Stimulated activated CD8-positive, alpha-beta memory T cell treated with anti-CD3 and anti-CD28 coated beads, Interleukin-12 subunit alpha, Interleukin-12 subunit beta, amount 100 ng/mL, for 1 hour (primary cell): ENCODE measurements around the gene PLXDC2.
"Not testable (repeated sequence)": the region's sequence is repeated elsewhere in the genome, so short reads cannot be mapped to it uniquely, and the experiment has no call there.

Experiments
- DNase-seq: peaks from one replicate; pipeline ENCODE4 v3.0.0-alpha.2; 2020; ENCODE audit warnings: low read depth

Gene PLXDC2

DNA sequence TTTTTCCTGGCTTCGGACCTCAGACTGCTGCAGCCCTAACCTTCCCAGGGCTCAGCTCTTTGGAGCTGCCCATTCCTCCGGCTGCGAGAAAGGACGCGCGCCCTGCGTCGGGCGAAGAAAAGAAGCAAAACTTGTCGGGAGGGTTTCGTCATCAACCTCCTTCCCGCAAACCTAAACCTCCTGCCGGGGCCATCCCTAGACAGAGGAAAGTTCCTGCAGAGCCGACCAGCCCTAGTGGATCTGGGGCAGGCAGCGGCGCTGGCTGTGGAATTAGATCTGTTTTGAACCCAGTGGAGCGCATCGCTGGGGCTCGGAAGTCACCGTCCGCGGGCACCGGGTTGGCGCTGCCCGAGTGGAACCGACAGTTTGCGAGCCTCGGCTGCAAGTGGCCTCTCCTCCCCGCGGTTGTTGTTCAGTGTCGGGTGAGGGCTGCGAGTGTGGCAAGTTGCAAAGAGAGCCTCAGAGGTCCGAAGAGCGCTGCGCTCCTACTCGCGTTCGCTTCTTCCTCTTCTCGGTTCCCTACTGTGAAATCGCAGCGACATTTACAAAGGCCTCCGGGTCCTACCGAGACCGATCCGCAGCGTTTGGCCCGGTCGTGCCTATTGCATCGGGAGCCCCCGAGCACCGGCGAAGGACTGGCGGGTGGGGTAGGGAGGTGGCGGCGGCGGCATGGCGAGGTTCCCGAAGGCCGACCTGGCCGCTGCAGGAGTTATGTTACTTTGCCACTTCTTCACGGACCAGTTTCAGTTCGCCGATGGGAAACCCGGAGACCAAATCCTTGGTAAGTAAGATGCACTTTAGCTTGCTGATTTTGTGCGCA, at the start of gene PLXDC2:
Gene PLXDC2 (plus strand): TSS at position 22 of the 820 bp plus-strand sequence.
- no peak for DNase-seq

DNA sequence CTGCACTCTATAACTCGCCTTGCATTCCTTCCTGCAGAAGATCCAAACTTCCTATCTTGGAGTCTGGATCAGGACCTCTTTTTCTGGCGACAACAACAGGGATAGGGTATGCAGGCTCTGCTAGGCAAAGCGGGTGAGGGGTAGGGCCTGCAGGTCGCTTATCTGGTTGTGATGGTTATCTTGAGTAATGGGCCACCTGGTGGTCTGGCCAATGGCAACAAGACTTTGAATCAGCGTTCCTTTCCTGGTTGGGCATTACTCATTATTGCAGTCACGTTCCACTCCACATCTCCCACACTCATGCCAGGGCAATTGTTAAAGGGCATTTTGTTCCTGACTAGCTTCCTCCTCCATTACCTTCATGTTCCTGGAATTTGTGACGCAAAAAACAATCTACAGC, 48.4 kb upstream of the PLXDC2 start:
- DNase-seq, result no peak

DNA sequence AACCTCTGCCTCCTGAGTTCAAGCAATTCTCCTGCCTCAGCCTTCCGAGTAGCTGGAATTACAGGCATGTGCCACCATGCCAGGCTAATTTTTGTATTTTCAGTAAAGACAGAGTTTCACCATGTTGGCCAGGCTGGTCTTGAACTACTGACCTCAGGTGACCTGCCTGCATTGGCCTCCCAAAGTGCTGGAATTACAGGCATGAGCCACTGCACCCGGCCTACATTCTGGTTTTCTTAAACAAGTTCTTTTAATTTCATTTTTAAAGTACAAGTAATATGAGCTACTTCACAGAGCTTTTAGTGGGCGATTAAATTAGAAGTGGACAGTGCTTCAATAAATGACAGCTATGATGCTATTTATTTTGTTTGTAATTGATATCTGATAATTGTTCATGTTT, 46.4 kb upstream of the PLXDC2 start:
- DNase-seq, result not testable (repeated sequence)

DNA sequence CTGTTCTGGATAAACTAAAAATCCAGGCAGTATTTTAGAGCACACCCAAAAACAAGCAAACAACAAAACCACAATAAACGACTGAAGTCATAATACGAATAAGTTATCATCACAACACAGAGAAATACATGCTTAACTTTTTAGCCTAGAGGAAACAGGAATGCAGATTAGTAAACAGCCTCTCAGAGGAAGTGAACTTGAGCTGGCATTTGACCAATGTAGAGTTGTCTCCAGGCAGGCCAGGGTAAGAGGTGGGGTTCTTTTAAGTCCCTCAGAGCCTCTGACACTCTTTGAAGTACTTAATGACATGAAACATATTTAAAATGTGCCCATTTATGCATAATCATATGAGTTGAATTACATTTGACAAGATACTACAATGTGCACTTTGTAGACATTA, 43.3 kb upstream of the PLXDC2 start:
- DNase-seq, result no peak

DNA sequence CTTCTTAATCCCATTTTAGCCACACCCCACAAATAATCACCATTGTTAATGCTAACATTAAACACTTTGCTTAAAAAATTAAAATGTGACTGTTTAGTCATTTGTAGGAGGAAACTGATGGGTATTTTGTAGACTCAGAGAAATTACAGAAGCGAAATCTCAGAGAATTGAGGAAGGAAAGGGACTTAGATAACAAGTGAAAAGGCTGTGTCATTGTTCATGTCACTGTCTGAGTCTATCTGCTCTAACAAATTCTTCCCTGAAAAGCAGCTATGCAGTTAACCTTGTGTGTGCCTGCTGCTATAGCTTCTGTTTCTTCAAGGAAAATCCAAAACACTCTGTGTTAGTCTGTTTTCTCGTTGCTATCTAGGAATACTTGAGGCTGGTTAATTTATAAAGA, 40.9 kb upstream of the PLXDC2 start:
- DNase-seq, result no peak

DNA sequence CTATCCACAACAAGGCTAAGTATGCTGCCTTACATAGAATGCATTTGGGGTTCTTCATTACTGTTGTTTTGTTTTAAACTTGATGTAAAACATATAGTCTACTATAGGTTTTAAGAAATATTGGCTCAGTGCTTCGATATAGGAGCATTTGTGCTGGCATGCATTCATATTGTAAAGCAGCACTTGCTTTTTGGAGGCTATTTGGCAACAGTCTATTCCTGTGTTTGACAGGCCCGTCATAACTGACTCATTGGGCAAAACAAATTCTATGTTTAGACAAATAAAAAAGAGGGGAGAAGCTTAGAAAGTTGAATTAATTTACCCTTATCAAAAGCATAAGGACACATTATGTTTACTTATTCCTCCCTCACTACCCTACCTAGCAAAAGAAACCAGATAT, 38.4 kb upstream of the PLXDC2 start:
- DNase-seq, result no peak

DNA sequence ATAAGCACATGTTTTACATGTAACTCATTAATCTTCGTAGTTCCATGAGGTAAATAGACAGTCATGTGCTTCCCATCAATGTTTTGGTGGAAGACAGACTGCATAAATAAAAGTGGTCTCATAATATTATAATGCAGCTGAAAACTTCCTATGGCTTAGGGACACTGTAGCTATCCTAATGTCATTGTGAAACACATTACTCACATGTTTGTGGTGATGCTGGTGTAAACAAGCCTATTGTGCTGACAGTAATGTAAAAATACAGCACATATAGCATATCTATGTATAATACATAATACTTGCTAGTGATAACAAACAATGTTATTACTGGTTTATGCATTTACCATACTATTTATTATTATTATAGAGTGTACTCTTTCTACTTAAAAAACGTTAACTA, 37.2 kb upstream of the PLXDC2 start:
- DNase-seq, result no peak

DNA sequence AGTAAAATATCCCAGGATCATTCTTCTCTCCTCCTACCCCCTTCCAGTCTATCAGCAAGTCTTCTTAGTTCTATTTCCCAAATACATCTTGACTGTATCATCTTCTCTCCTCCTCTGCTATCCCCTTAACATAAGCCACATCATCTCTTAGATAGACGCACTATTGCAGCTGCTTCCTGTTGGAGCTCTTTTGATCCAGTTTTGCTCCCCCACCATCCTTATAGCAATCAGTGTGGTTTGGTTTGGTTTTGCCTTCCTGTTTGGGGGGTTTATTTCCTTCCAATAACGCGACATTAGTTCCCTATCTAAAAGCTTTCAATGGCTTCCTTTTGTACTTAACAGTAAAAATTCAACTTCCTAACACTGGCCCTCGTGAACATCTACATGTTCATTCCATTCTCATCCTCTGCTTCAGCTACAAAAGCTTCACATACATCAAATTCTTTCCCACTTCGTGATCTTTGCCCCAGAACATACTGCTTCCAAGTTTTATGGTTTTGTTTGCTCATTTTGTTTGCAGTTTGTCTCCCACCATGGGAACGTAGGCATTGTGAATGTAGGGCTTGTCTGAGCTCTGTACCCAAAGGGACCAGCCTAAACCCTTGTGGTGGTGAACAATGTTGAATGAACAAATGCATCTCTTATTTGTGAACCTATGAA, 33.7 kb upstream of the PLXDC2 start:
- no peak for DNase-seq

DNA sequence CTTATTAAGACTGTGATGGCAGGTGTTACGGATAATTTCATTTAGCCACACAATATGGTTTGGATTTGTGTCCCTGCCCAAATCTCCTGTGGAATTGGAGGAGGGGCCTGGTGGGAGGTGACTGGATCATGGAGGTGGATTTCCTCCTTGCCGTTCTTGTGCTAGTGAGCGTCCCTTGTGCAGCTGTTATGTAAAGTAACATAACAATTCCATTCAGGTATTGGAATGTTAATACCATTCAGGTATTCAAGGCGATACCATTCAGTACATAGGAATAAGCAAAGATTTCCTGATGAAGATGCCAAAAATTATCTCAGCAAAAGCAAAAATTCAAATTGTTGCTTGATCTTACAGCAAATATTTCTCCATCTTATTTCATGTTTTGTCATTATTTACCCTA, 32.5 kb upstream of the PLXDC2 start:
- DNase-seq, result no peak

DNA sequence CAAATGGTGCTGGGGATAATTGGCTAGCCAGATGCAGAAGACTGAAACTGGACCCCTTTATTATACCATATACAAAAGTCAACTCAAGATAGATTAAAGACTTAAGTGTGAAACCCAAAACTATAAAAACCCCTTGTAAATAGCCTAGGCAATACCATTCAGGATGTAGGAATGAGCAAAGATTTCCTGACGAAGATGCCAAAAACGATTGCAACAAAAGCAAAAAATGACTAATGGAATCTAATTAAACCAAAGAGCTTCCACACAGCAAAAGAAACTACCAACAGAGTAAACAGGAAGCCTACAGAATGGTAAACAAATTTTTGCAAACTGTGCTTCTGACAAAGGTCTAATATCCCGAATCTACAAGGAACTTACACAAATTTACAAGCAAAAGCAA, 30.9 kb upstream of the PLXDC2 start:
- no peak for DNase-seq

DNA sequence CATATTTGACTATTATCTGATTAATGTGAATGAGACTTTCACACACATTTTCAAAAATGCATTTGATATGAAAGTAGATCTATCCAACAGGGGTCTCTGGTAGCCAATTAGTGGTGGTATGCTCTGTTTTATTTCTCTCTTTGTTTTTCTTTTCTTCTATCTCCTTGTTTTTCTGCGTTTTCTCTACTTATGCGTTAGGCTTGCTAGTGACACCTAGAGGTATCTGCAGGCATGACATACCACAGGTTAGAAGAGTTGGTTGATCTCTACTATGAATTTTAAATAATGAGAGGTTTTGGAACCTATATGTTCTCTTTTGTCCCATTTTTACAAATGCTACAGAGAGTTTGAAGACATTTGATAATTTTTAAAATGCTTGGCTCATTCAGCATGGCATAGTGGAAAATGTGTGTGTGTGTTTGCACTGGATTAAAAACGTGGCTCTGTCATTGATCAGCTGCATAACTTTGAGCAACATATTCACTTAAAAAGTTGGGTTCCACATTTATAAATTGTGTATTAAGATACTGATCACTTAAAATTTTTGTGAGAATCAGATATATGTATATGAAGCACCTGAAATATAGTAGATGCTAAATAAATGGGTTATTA, 28.1 kb upstream of the PLXDC2 start:
- DNase-seq, result no peak

DNA sequence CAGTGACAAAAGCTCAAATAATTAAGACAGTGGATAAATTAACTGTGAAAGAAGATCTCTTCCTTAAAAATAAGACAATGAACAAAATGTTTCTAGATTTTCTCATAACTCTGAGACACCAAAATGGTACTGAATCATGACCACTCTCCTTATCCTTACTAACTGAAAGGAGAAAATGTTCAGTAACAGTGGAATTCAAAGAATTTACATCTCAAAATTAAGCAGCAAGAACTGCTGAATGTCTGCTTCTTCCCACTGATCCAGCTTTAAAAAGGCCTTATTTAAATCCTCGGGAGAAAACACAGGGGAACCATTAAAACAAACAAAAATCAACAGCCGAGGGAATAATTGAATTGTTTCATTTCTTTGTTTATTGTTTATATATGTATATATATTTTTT, 27.3 kb upstream of the PLXDC2 start:
- DNase-seq, result no peak

DNA sequence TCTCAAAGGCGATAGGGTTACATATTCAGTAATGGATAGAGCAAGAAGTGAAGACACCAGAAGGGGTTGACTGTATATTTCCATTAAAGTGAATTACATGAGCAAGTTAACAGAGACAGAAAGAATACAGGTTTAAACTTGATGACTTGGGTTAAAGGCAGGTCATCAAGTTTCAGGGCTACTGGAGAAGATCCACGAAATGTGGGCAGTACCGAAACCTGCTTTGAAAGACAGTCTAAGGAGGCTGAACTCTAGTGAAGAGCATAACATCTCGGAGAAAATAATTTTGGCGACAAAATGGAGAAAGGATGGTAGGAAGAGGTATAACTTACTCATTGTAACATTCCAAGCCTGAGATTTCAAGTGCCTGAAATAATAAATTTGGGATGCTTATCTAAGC, 26.6 kb upstream of the PLXDC2 start:
- no peak for DNase-seq

DNA sequence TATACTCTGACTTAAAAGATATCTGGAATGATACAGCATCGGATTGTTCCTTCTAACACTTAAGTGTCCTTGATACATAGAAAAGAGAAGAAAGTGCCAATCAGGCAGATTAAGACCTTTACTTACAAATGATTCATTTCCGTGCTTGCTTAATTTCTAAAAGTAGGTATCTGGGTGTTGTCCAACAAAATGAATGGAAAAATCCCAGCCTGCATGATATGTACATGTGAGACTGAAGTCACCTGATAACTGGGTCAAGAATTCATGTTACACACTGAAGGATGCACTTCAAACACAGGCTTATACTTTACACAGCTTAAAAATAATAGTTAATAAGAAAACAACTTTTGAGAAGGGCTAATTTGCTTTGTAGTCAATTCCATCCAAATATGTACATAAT, 25.2 kb upstream of the PLXDC2 start:
- DNase-seq, result no peak

DNA sequence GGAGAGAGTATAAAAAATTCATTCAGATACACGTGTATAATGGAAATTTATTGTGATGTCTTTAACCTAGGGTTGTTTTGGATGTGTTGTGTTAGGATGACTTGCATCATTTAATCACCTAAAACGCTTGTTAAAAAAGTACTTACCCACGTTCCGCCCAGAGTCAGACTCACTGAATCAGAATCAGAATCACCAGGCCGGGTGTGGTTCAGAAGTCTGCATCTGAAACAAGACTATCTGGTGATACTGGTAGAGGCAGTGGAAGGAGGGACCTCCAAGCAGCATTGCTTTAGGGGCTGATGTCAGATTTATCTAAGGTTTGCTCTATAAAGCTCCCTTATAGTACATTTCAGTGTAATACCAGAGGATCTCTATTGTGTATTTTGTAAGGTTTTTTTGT, 20.5 kb upstream of the PLXDC2 start:
- DNase-seq, result no peak

DNA sequence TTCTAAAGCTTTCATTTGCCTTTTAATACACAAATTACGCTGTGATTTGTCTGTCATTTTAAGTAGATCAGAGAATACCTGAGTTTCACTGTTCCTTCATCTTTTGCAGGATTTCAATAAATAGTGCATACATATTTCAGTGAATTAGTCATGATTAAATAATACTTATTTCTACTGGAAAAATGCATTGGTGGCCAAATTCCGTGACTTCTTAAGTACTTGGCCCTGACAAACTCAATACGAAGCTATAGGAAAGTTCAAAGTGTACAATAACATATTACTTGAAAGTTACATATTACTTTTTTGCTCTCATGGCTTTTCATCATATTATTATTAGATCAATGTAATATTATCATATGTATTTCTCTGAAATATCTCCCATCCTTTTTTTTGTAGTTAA, 16.1 kb upstream of the PLXDC2 start:
- no peak for DNase-seq

DNA sequence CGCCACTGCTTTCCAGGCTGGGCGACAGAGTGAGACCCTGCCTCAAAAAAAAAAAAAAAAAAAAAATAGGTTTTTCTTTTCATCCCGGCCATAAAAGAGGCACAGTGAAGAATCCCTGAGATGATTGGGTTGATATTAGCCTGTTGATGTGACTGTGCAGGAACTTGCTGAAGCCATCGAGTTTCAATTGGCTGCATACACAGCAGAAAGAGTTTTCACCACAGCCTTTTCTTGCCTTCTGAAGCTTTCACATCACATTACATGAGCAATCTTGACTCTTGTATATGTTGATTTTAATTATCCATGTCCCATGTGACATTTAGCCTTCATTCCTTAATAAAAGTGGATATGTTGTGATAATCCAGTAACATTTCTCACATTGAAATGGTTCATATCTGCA, 14.9 kb upstream of the PLXDC2 start:
- no peak for DNase-seq

DNA sequence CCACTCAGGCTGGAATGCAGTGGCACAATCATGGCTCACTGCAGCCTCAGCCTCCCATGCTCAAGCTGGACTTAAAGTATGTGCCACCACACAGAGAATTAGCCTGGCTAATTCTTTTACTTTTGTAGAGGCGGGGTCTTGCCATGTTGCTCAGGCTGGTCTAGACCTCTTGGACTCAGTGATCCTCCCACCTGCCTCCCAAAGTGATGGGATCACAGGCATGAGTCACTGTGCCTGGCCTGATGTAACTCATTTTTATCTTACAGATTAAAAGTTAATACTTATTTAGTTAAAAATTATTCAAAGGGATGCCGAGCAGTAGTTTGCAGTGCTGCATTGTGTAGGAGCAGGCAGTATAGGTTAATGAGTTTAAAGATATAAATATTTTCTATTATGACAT, 12.6 kb upstream of the PLXDC2 start:
- DNase-seq, result no peak

DNA sequence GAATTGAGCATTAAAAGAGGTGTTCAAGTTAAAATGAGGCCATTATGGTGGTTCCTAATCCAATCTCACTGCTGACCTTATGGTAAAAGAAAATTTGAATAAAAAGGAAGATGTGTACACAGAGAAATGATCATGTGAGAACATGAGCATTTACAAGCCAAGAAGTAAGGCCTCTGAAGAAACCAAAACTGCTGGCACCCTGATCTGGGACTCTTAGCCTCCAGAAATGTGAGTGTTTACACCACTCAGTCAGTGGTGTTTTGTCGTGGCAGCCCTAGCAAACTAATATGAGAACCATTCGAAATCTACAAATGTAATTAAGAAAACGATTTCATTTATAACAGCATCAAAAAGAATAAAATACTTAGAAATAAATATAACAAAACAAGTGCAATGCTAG, 6.8 kb upstream of the PLXDC2 start:
- DNase-seq, result no peak

DNA sequence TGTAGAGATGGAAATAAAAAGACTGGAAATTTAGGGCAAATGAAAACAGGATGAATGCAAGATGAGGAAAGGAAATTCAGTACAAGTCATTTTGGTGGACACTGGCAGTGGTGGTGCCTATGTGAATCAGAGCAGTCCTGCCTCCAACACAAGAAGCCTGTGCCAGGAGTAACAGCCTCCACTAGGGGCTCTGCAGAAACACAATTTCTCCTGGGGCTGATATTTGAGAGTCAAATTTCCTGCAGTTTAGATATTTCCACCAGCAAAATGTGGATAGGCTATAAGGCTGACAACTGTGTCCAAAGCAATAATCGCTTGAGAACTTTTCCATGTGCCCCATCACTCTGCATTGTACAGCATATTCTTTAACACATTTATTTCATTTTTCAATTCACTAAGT, 4.7 kb upstream of the PLXDC2 start:
- DNase-seq, result no peak

DNA sequence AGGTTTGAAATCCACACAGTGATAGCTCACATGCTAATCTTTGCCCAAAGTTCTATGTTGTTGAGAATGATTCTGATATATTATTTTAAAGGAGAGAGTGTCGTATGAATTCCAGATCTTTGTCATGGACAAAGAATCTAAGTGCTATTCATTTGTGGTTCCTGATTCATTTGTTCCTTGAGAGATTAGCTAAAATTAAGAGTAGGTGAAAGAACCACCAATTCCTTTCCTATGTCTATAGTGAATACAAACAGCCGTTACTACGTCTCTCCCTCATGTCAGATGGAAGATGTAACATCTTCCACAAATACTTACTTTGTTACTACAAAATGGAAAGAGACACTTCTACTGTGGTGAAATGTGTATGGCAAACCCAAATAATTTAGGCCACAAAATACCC, 3.3 kb upstream of the PLXDC2 start:
- no peak for DNase-seq

DNA sequence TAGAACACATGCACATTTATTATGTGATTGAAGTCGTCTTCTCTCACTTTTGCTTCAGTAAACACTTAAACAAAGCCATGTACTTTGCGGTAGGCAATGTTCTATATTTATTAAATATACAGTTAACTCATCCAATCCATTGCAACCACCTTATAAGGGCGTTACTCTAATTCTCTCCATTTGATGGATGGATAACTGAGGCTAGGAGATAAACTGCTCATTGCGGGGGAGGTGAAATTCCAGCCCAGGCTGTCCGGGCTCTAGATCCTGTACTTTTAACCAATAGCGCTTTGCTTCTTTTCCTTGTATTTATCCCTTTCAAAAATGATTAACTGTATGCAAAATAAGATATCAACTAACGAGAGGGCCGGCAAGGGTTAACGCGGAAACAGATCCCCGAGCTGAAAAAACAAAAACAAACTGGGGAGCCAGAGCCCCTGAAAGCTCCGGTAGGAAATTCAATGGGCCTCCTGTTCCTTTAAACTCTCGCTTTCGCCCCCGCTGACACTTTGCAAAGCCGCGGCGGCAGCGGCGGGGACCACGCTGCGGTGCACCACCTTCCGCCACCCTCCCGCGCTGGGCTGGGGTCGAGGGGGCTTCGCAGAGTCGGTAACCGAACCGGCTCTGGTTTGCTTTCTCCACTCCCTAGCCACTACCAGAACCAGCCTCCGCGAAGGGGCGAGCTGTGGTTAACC, 1.0 kb upstream of the PLXDC2 start:
- no peak for DNase-seq
